GM21381 (cell line): ENCODE measurements around the gene GALNT10.
A peak's percentile ranks its signal among the peaks of the same experiment; 100 is the strongest.

ENCODE experiments used
- ATAC-seq: cut with Tn5 transposase; IDR thresholded peaks from one replicate; pipeline ENCODE4 v1.9.1; 2021; ENCODE audit warnings: mild to moderate bottlenecking, moderate library complexity; ENCODE audit not compliant: unreplicated experiment

GALNT10 gene

DNA sequence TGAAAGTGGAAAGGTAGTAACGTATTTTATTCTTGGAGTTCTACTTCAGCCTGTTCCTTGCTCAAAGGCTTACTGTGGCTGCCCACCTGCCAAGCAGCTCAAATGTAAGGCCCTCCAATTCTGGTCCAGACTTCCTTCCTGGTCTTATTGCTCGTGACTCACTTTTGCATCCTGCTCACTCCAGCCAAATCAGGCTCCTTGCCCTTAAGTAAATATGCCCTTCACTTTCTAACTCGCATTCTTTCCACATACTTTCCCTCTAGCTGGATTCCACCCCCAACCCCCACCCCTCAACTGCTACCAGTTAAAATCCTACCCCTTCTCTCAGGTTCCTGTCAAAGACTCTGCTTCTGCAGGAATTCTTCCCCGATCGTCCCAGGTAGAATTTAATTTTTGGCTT lies 96.6 kb downstream of the GALNT10 start:
- ATAC-seq: no peak

DNA sequence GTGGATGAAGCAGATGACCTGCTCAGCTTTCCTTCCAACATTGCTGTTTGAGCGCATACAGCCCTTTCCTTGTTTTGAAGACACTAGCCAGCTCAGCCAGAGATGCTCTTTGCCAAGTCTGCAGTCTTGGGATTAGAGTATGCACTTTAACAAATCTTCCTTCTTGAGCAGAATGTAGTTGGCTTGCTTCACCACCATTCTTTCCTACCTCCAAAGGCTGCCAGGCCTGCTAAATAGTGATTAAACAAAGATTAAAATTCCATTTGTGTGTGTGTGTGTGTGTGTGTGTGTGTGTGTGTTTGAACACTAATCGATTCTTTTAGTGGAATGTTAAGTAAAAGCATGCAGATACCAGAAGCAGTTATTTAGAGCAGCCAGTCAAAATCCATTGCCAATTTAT lies 97.6 kb downstream of the GALNT10 start:
- ATAC-seq: no peak

DNA sequence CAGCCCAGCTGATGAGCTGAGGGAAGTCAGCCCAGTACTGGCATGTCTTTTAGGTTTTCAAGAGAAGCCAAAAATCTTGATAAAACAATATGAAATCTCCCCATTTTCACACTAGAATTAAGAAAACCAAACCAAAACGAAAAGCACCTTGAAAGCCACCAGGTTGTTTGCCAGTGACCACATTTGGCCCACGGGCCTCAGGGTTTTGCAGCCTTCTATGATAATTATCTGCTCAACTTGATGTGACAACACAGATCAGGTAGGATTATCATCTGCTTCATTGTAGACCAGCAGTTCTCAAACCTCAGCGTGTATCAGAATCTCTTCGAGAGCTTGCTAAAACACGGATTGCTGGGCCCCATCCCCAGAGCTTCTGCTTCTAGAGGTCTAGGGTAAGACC lies 101.4 kb downstream of the GALNT10 start:
- ATAC-seq: no peak

DNA sequence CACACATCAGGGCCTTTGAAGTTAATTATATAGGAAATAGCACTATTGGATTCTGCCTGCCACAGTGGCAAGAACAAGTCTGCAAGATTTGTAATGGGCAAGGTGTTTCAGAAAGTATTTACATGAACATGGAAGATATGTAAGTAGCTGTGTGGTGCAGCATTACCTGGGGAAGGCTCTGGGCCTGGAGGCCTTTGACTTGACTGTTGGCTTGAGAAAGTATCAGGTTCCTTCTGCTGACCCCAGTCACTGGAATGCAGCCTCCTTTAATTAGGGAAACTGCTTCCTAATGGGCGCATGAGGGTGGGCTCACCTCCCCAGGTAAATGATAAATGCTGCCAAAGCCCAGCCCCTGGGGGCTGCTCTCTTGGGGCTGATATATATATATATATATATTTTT lies 102.7 kb downstream of the GALNT10 start:
- no peak for ATAC-seq

DNA sequence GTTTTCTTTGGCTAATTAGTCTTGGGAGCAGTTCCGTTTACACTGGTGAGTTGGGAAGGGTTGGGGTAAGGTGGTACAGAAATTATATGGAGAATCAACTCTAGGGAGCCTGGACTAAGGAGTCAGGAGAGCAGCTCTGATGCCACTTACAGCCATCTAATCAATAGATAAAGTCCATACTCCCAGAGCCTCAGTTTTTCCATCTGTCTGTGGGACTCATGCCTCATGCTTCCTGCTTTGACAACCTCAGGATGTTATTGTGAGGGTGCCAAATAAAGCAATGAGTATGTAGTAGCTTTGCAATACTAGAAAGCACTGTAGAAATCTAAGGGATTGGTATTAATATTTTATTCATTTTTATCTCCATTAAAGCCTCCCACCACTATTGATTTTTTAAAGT lies 105.0 kb downstream of the GALNT10 start:
- ATAC-seq: no peak

DNA sequence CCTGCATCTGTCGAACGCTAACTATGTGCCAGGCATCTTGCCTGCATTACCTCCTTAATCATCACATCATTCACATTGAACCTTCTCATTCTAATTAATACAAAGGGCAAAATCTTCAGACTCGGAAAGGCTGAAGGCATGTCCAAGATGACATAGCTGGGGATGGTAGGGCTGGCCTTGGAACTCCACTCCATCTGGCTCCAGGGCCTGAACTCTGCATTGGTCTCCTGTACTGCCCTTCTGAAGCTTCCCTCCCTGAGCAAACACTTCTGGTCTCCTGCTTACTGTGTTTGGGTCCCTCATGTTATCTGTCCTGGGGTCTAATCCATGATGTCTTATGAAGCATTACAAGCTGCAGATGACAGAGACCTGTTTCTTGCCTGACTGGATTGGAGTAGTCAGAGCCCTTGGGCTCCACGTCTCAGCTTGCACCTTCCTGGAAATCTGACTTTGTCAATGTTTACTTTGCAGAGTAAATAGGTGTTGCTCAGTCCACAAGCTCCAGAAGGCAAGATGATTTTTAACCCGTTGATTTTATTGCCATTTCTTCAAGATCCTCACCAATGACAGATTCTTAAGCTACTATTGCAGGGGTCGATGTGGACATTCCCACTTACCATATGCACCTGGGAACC lies 106.1 kb downstream of the GALNT10 start:
- ATAC-seq: no peak

DNA sequence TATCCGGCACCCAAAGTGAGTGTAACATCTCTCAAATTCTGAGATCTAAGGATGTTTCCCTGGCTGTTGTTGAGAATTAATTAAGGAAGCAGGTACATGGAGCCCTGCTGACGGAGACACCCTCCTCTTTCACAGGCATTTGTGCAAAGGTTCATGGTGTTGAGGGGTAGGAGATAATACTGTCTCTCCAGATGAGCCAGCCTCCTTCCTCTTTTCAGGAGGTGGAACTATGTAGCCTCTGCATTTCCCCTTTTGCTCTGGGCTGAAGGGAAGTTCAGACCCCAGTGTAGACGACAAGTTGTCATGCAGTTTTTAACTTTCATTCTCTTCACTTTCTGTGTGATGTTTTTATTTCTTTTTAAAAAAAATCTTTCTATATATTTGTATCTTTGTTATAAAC lies 107.5 kb downstream of the GALNT10 start:
- ATAC-seq: no peak

DNA sequence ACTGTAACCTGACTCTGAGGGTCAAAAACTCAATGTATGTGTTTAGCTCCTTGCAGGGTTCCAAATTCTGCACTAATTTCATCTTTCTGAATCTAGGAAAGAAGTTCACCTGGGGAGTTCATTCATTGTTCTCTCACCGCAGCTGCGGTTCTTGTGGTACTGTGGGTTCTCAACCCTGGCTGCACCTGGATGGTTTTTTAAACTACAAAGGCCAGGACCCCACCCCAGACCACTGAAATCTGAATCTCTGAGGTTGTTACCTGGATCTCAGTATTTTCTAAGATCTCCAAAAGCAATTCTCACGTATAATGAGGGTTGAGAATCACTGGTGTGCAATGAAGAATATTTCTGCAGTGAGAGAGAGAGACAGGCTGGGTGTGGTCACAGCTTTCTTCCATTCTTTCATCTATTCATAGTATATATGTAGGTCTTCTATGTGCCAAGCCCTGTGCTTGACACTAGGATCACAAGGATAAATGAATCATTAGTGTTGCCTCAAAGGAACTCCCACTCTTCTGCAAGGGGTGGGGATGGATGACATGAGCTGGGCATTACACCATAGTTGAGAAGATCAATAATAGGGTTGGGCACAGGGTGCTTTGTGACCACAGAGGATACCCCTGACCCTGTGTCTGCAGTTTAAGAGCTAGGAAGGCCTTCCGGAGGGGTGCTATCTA lies 109.8 kb downstream of the GALNT10 start:
- no peak for ATAC-seq

DNA sequence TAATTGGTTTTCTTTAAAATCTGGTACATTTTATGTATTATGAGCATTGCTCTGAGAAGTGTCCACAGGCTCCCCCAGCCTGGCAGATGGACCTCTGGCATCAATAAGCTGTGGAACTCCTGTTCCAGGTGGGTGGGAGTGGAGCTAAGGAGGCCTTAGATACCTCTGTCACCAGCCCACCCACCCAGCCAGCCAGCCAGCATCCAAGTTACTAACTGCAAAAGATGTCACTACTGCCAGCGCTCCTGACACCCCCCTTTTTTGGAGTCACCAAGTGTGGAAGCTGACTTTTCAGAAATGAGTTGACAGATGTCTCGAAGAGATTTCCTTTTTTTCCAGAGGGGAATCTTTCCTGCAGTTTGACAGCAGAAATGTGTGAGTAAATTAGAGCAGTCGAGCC lies 111.2 kb downstream of the GALNT10 start:
- no peak for ATAC-seq

DNA sequence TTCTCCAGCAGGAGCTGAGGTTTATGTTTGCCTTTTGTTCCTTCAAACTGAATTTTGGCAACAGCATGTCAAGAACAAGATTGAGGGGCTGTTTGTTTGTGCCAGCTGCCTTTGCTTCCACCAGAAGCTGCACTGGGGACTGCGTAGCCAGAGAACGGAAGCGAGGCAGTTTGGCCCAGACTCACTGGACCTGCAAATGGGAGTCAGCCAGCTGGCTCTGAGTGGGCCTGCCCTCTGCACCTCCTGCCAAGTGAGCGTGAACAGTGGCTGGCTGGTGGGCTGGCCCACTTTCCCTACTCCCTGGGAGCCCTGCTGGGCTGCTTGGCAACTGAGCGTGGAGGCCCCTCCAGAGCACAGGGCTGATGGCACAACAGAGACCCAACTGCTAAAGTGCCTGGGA lies 111.6 kb downstream of the GALNT10 start:
- no peak for ATAC-seq

DNA sequence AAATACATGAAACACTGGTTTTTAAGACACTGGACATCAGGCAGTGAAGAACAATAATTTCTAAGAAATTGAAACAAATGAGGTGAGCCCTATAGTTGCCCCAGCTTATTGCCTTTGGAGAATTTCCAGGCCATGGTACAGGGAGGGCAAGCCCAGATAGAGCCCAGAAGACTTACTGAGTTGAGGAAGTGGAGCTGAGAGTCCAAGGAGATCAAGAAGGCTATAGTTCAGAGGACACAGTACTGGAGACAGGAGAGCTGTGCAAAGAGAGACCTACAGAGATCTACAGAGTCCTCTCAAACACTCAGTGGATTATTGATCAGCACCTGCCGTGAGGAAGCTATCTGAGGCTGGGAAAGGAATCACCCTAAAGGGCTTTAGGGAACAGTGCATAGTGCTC lies 112.6 kb downstream of the GALNT10 start:
- ATAC-seq: no peak

DNA sequence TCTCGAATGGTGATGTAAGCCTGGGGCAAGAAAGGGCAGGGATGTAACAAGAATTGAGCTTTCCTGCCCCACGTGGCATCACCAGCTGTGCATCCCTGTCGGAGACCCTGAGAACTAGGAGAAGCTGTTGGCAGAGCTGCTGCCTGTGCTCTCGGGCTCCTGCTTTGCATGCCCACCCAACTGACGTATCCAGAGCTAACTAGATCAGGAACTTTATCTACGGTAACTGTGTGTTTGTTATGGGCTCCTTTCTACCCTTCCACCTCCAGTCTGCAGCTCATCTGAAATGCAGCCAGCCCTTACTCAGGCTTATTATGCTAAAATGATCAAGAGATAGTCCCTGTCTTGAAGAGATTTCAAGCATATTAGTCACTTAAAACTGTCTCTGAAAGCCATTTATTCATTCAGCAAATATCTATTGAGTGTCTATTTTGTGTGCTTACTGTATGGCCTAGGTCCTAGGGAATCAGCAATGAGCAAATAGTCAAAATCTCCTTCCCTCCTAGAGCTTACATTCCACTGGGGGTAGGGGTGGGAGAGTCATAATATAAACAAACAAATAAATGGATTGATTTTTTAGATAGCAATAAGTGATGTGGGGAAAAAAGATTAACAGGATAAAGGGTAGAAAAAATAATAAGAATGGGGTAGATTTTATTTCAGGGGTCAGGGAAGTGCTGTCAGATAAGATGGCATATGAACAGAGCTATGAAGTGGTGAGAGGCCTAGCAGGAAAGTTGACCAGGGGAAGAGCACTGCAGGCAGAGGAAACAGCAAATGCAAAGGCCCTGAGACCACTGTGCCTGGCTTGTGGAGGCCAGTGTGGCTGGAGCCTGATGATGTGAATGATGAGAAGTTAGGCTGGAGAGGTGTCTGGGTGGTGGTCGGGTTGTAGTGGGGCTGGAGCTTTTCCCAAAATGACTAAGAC lies 118.2 kb downstream of the GALNT10 start:
- no peak for ATAC-seq

DNA sequence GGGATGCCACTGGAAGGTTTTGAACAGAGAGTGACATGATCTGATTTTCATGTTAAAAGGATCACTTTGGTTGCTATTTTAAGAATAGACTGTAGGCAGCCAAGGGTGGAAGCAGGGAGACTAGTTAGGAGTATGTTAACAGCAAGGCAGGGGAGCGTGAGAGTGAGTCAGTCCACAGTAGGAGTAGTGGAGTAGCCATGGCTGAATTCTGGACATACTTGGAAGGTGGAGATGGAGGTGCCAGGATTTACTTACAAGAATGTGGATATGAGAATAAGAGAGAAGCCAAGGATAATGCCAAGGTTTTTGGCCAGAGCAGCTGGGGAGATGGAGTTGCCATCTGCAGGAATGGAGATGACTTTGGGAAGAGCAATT lies 118.8 kb downstream of the GALNT10 start:
- ATAC-seq: no peak

DNA sequence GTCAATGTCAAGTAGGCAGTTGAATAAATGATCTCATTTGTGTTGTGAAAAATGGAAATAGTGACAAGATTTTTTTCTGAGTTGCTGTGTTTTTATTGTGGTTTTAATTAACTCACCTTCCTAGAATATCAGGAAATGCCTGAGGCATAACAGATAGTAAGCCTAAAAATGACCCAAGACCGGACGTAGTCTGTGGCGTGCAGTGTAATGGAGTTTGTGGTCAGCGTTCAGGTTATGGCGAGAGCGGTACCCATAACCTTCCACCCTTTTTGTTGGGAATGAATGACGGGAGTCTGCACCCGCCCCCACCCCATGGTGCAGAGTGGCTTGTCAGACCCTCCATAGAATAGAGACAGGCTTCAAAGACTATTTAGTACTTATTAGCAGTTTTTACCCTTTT lies 119.3 kb downstream of the GALNT10 start:
- ATAC-seq: no peak

DNA sequence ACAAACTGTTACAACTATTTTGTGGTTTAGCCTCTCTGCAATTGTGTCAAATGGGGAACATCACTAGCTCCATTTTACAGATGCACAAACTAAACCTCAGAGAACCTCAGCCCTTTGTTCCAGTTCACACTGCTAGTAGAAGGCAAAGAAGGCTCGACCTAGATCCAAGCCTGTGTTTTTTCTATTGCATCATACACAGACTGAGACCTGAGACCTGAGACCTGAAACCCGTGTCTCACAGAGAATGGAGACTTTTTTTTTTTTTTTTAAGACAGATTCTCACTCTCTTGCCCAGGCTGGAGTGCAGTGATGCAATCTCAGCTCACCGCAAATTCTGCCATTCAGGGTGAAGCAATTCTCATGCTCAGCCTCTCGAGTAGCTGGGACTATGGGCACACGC lies 120.8 kb downstream of the GALNT10 start:
- ATAC-seq: peak; percentile 56

DNA sequence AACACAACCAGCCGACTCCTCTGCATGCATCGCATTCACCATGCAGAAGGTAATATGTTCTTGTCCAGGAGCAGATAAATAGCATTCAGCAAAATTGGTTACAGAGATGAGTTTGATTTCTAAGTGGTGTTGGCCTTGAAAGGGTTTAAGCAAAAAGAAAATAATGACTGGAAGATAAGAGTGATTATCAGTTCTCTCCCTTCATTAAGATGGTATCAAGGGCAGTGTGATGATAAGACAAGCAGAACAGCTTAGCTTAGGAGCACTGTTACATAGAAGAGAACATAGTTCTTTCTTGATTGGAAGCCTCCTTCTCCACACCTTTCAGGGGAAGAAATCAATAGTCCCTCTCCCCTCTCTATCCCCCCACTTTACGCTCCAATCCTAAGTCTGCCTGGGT lies 121.5 kb downstream of the GALNT10 start:
- no peak for ATAC-seq

DNA sequence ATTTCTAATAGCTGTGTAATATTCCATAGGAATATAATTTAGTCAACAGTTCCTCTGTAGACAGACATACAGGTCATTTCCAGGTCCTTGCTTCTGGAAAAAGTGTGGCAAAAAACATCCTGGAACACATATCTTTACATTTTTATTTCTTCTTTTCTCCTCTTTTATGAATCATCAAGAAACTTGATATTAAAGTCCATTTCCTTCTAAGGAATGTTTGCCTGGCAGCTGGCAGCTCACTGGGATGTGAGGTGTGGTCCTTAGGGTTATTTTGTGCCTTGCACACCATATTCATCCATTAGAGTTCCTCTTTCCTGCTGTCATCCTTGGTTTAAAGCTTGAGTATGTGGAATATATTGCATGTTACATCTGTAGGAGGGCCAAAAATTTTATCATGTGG lies 122.0 kb downstream of the GALNT10 start:
- ATAC-seq: no peak

DNA sequence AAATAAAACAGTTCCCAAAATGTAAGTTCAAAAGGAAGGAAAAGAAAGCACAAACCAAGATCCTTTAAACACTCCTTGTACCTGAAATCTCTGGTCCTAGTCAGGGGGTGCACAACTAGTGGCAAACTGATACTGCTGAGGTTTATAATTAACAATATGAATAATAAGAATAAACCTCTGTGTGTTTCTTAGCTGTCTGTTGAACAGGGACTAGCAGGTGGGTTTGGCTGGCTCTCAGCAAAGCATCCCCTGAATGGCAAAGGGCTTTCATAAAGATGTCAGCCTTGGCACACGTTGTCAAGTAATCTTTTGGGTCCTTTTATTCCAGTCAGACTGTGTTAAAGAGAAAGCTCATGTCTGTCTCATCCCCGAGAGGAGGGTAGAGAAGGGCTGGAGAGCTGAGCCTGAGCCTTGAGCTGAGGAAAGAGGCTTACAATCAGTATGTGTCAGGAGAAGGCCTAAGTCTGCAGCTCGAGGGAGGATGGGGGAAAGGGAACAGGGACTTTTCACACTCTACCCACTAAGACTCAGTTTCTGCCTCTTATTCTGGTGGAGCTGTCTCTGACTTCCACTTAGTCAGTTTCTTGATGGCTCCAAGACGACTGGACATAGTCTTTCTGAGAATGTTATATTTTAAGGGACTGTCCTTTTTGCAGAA lies 123.0 kb downstream of the GALNT10 start:
- no peak for ATAC-seq

DNA sequence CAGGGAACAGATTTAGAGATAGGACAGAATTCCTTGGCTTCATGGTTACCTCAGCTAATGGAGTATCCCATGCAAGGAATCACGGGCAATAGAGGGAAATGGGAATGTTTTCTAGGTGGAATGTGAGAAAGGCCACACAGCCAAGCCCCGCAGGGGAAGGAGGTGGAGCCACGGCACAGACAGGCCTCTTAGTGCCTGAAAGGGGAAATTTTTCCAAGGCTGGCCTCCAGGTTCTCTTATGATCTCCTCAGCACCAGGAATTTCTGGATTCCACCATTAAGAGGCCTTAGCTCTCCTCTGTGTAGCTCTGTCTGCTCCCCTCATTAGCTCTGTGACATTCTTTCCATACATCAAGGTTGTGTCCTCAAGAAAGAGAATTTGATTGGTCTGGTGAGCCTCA lies 124.7 kb downstream of the GALNT10 start:
- ATAC-seq: no peak

DNA sequence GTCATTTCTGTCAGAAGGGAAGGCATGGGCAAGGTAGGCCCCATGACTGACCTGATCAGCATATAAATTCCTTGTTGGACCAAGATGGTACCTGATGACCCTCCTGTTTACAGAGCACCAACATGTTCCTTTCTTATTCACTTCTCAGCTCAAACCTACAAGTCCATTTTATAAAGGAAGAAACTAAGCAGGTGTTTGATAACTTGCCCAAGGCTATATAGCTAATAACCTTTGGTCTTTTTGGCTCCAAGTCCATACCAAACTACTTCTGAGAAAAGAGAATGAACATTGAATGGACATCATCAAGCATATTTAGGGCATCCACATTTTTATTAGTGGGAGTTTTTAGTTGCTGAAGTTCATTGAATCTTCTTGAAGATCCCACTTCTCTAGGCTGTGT lies 125.2 kb downstream of the GALNT10 start:
- ATAC-seq: no peak

DNA sequence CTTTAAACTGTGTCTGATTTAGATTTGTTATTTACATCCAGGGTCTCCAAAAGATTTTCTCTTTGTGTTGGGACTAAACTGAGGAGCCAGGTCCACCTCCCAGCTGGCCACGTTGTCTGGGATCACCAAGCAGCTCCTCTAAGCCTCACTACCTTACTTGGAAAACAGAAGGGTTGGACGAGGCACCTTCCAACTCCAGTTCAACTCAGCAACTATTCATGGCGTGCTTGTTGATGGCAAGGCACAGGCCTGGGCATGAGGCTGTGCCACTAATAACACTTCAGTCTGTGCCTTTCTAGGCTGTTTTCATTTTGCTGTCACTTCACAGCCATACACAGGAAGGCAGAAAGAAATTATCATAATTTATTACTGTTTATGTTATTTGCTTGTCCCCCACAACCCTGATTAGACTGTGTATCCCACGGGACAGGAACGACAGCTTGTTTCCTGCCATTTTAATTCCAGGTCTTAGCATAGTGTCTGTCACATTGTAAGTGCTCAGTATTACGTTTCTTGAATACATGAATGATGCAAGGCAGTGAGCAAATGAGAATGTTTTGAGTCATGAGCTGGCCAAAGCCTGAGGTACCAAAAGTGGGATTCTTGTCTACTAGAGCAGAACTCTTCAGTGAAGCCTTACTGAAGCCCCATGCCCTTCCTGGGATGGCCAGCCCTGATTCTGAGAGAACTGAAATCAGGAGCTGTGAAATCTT lies 125.8 kb downstream of the GALNT10 start:
- no peak for ATAC-seq
